Measurements from ENCODE around the gene CFD. TPM values are rescaled to one million over a fixed set of nuclear protein-coding genes. Genes with fewer than 3 reads are reported as not detected.

The CFD gene
- total and polyA plus RNA-seq, 10 of the 15 experiments (the other 5 are each of a cell fraction or from before 2014, with no cell fraction given) = 0.05 to 1.1 (median 0.38) TPM; not detected in 4

- TF ChIP-seq, protein P1, sequence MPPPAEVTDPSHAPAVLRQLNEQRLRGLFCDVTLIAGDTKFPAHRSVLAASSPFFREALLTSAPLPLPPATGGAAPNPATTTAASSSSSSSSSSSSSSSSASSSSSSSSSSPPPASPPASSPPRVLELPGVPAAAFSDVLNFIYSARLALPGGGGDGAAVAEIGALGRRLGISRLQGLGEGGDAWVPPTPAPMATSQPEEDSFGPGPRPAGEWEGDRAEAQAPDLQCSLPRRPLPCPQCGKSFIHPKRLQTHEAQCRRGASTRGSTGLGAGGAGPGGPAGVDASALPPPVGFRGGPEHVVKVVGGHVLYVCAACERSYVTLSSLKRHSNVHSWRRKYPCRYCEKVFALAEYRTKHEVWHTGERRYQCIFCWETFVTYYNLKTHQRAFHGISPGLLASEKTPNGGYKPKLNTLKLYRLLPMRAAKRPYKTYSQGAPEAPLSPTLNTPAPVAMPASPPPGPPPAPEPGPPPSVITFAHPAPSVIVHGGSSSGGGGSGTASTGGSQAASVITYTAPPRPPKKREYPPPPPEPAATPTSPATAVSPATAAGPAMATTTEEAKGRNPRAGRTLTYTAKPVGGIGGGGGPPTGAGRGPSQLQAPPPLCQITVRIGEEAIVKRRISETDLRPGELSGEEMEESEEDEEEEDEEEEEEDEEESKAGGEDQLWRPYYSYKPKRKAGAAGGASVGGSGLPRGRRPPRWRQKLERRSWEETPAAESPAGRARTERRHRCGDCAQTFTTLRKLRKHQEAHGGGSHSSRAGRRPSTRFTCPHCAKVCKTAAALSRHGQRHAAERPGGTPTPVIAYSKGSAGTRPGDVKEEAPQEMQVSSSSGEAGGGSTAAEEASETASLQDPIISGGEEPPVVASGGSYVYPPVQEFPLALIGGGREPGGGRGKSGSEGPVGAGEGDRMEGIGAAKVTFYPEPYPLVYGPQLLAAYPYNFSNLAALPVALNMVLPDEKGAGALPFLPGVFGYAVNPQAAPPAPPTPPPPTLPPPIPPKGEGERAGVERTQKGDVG (CRISPR knock-in tag; IDR thresholded peaks at IDR 0.05) = no peak
- no peak for TF ChIP-seq NRF1 (conservative IDR thresholded peaks at IDR 0.05; ENCODE audit: low read depth, low read length)
- no peak for TF ChIP-seq POLR2AphosphoS5 (IDR thresholded peaks at IDR 0.05; ENCODE audit: low read length)
- TF ChIP-seq BACH1 (IDR thresholded peaks at IDR 0.05; ENCODE audit: borderline replicate concordance) = no peak
- TF ChIP-seq, protein P2, sequence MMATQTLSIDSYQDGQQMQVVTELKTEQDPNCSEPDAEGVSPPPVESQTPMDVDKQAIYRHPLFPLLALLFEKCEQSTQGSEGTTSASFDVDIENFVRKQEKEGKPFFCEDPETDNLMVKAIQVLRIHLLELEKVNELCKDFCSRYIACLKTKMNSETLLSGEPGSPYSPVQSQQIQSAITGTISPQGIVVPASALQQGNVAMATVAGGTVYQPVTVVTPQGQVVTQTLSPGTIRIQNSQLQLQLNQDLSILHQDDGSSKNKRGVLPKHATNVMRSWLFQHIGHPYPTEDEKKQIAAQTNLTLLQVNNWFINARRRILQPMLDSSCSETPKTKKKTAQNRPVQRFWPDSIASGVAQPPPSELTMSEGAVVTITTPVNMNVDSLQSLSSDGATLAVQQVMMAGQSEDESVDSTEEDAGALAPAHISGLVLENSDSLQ (IDR thresholded peaks at IDR 0.05) = no peak
- TF ChIP-seq RCOR1 (conservative IDR thresholded peaks at IDR 0.05; ENCODE audit: low read depth, low read length) = no peak
- TF ChIP-seq DPF2 (IDR thresholded peaks at IDR 0.05) = no peak
- TF ChIP-seq IRF4 (IDR thresholded peaks at IDR 0.05; ENCODE audit: low read depth, low read length) = no peak
- TF ChIP-seq CEBPB (IDR thresholded peaks at IDR 0.05; ENCODE audit: borderline replicate concordance in 1 of 2, low read depth in 2 of 2, low read length in 2 of 2) = no peak
- TF ChIP-seq, protein P3, sequence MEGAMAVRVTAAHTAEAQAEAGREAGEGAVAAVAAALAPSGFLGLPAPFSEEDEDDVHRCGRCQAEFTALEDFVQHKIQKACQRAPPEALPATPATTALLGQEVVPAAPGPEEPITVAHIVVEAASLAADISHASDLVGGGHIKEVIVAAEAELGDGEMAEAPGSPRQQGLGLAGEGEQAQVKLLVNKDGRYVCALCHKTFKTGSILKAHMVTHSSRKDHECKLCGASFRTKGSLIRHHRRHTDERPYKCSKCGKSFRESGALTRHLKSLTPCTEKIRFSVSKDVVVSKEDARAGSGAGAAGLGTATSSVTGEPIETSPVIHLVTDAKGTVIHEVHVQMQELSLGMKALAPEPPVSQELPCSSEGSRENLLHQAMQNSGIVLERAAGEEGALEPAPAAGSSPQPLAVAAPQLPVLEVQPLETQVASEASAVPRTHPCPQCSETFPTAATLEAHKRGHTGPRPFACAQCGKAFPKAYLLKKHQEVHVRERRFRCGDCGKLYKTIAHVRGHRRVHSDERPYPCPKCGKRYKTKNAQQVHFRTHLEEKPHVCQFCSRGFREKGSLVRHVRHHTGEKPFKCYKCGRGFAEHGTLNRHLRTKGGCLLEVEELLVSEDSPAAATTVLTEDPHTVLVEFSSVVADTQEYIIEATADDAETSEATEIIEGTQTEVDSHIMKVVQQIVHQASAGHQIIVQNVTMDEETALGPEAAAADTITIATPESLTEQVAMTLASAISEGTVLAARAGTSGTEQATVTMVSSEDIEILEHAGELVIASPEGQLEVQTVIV (IDR thresholded peaks at IDR 0.05; ENCODE audit: borderline replicate concordance, partially characterized antibody) = no peak
- TF ChIP-seq ZNF384 (IDR thresholded peaks at IDR 0.05; ENCODE audit: borderline replicate concordance, low read depth, low read length) = no peak
Measured at GRCh38 chr19:831407-832369, 27.8 kb upstream of the CFD start (continued).
